H1 (cell line): ENCODE measurements around the gene PCNX3. TPM values are rescaled to one million over a fixed set of nuclear protein-coding genes. Genes with fewer than 3 reads are reported as not detected.

ENCODE experiments used
- BCL11A ChIP-seq, 2 experiments: IDR thresholded peaks; one replicate each; pipeline ENCODE4 v1.6.1; 2011; ENCODE audit warnings: low read depth in 2 of 2, low read length in 2 of 2, mild to moderate bottlenecking in 2 of 2
- CTBP2 ChIP-seq: IDR thresholded peaks from 2 replicates; pipeline ENCODE4 v1.7.0; 2011; ENCODE audit warnings: borderline replicate concordance, mild to moderate bottlenecking, moderate library complexity, mixed read lengths, low read length; ENCODE audit not compliant: insufficient read depth, insufficient read length
- E2F6 ChIP-seq: IDR thresholded peaks from 2 replicates; pipeline ENCODE4 v1.6.1; 2012; ENCODE audit warnings: inconsistent platforms
- FOSL1 ChIP-seq: IDR thresholded peaks from 2 replicates; pipeline ENCODE4 v1.6.1; 2011; ENCODE audit warnings: mild to moderate bottlenecking, low read depth, low read length, moderate library complexity; ENCODE audit not compliant: insufficient read depth
- JUND ChIP-seq: IDR thresholded peaks from 2 replicates; pipeline ENCODE4 v1.6.1; 2011; ENCODE audit warnings: mild to moderate bottlenecking, improper control_type of control experiment, low read length
- MAFK ChIP-seq: IDR thresholded peaks from 2 replicates; pipeline ENCODE4 v1.6.1; 2012; ENCODE audit warnings: low read depth, mild to moderate bottlenecking, improper control_type of control experiment, low read length
- POLR2A ChIP-seq, 2 experiments: IDR thresholded peaks; 1 replicate in 1 of 2; 2 replicates in 1 of 2; pipeline ENCODE4 v1.6.1; 2011; ENCODE audit warnings: low read depth in 2 of 2, low read length in 2 of 2, mild to moderate bottlenecking in 2 of 2; ENCODE audit errors: control extremely low read depth in 1 of 2
- RAD21 ChIP-seq, 2 experiments: IDR thresholded peaks in 1 of 2; conservative IDR thresholded peaks in 1 of 2; 2 replicates each; pipeline ENCODE4 v1.6.1; 2011; ENCODE audit warnings: low read depth in 2 of 2, low read length in 2 of 2, improper control_type of control experiment in 1 of 2, inconsistent platforms in 1 of 2, mild to moderate bottlenecking in 1 of 2, moderate library complexity in 1 of 2
- SIN3A ChIP-seq, 2 experiments: IDR thresholded peaks in 1 of 2; conservative IDR thresholded peaks in 1 of 2; 2 replicates each; pipeline ENCODE4 v1.6.1; 2011 to 2012; ENCODE audit warnings: low read length in 2 of 2, improper control_type of control experiment in 1 of 2, low read depth in 1 of 2, mild to moderate bottlenecking in 1 of 2
- SUZ12 ChIP-seq: fragments of 200-600 bp; sonication (generic); IDR thresholded peaks from 2 replicates; pipeline ENCODE4 v1.6.1; 2012; ENCODE audit warnings: mild to moderate bottlenecking, inconsistent platforms, low read length, moderate library complexity, mixed read lengths
- TBP ChIP-seq: IDR thresholded peaks from 2 replicates; pipeline ENCODE4 v1.6.1; 2011; ENCODE audit warnings: low read depth, low read length, improper control_type of control experiment
- polyA plus RNA-seq, 7 experiments: library from polyadenylated mRNA; depleted of rRNA in 3 of 7; stranded (reverse) in 5 of 7; unstranded in 2 of 7; fragments of >200 nt in 5 of 7; fragments of 200-250 nt in 2 of 7; gene quantifications; 1 replicate in 5 of 7; 2 replicates in 1 of 7; 4 replicates in 1 of 7; pipeline versions ENCODE4 v1.2.1 to v1.2.3, GENCODE V29; 2011 to 2013; ENCODE audit warnings: missing spikeins in 2 of 7, mixed read lengths in 2 of 7
- total RNA-seq: library from RNA; stranded (reverse); fragmentation: NEBNext Ultra II Directional; extraction: Animal tissue kit (Norgen Biotek cat#: 25700); gene quantifications from 2 replicates; pipeline ENCODE4 v1.2.1, GENCODE V29; 2021

PCNX3 gene
- total and polyA plus RNA-seq, 2 of the 8 experiments (the other 6 are each of a cell fraction or from before 2014, with no cell fraction given) = 27.2 to 38.8 TPM

- TF ChIP-seq RAD21 (IDR thresholded peaks at IDR 0.05 in 1 of 2, conservative IDR thresholded peaks at IDR 0.05 in 1 of 2; ENCODE audit: low read depth in 2 of 2, low read length in 2 of 2) (no peak), BCL11A (IDR thresholded peaks at IDR 0.05; ENCODE audit: low read depth in 2 of 2, low read length in 2 of 2) (no peak), JUND (no peak), SIN3A (conservative IDR thresholded peaks at IDR 0.05 in 1 of 2, IDR thresholded peaks at IDR 0.05 in 1 of 2; ENCODE audit: low read depth in 1 of 2, low read length in 2 of 2) (peak; percentile 17 to 71; a peak in 2 of 4 replicates), POLR2A (IDR thresholded peaks at IDR 0.05; ENCODE audit: control extremely low read depth in 1 of 2, low read depth in 2 of 2, low read length in 2 of 2) (peak in 1 of 2 experiments; percentile 35; a peak in 1 of 3 replicates), MAFK (no peak), CTBP2 (no peak), SUZ12 (0 out of 2 replicates have a peak, but pooled peaks have one; percentile 13), TBP (peak; percentile 38; the same call in 1 of the 2 replicates), FOSL1 (0 out of 2 replicates have a peak, but pooled peaks have one; percentile 38), E2F6 (peak; percentile 98)
Measured at GRCh38 chr11:65606876-65607613, 8.5 kb upstream of the PCNX3 start (continued).
